Transverse colon (tissue), 4 donors: ENCODE results near the gene NOXO1. TPM values are rescaled to one million over a fixed set of nuclear protein-coding genes. Genes with fewer than 3 reads are reported as not detected.

ENCODE experiments used
- DNase-seq: peaks from one replicate; pipeline ENCODE4 v3.0.0-alpha.2; 2019
- H3K27ac ChIP-seq, 4 donors: fragments of 200-600 bp; sonication (generic); 2 replicates each; pipeline ENCODE4 v1.5.1; 2016 to 2018; ENCODE audit warnings: inconsistent platforms in 4 of 4
- H3K27me3 ChIP-seq: fragments of 200-600 bp; sonication (generic); 2 replicates; pipeline ENCODE4 v1.5.1; 2017; ENCODE audit warnings: inconsistent platforms
- H3K36me3 ChIP-seq, 4 donors: fragments of 200-600 bp; sonication (generic); 2 replicates each; pipeline ENCODE4 v1.5.1; 2017 to 2019; ENCODE audit warnings: inconsistent platforms in 4 of 4
- H3K4me1 ChIP-seq, 4 donors: fragments of 200-600 bp; sonication (generic); 2 replicates each; pipeline ENCODE4 v1.5.1; 2017 to 2020; ENCODE audit warnings: inconsistent platforms in 4 of 4
- H3K4me3 ChIP-seq, 4 donors: fragments of 200-600 bp; sonication (generic); 1 replicate in 1 of 4; 2 replicates in 3 of 4; pipeline versions ENCODE4 v1.5.1 to v1.6.1; 2017 to 2019; ENCODE audit warnings: inconsistent platforms in 4 of 4
- H3K9me3 ChIP-seq, 2 donors: fragments of 200-600 bp; sonication (generic); 2 replicates each; pipeline ENCODE4 v1.5.1; 2017 to 2019; ENCODE audit warnings: inconsistent platforms in 2 of 2
- CTCF ChIP-seq, 5 experiments: fragments of 200-600 bp in 3 of 5; fragments of 450-650 bp in 2 of 5; sonication (generic) in 3 of 5; IDR thresholded peaks; 1 replicate in 2 of 5; 2 replicates in 3 of 5; pipeline ENCODE4 v1.5.1; 2016 to 2017; ENCODE audit warnings: antibody characterized with exemption in 5 of 5, inconsistent platforms in 3 of 5, mild to moderate bottlenecking in 2 of 5, moderate library complexity in 1 of 5
- EP300 ChIP-seq: sonication (generic); formaldehyde crosslinking; IDR thresholded peaks from one replicate; pipeline ENCODE4 v1.6.1; 2017; ENCODE audit warnings: antibody characterized with exemption, low read depth
- POLR2A ChIP-seq: fragments of 450-650 bp; IDR thresholded peaks from one replicate; pipeline ENCODE4 v1.6.1; 2016; ENCODE audit warnings: antibody characterized with exemption, mild to moderate bottlenecking, moderate library complexity
- POLR2AphosphoS5 ChIP-seq, 3 donors: sonication (generic); formaldehyde crosslinking; IDR thresholded peaks; one replicate each; pipeline ENCODE4 v1.6.1; 2016; ENCODE audit warnings: antibody characterized with exemption in 3 of 3
- WGBS, 2 donors: methylation state at CpG; one replicate each; pipeline ENCODE4 v1.1.5; 2018; ENCODE audit warnings: low coverage in 1 of 2; 5-methylcytosine and 5-hydroxymethylcytosine counted together
- in situ Hi-C, 4 donors: fragments of 200-750 bp; cut with MboI; loops; one replicate each; pipeline versions ENCODE4 v1.15.0 to v1.15.1; 2017; ENCODE audit warnings: low sequenced_read_pairs in 3 of 4, low pct_ligation_motif_present in 1 of 4, low pct_unique_long_range_greater_than_20kb in 1 of 4
- intact Hi-C: fragments of 100-400 bp; cut with DNase I; formaldehyde crosslinking; loops from one replicate; pipeline ENCODE4 v1.15.1; 2023; ENCODE audit warnings: low total_unique reads
- total RNA-seq, 4 donors: library from RNA; depleted of rRNA; stranded (reverse); fragments of >200 nt; gene quantifications; one replicate each; pipeline ENCODE4 v1.1.0, GENCODE V29; 2016

The NOXO1 gene
- total RNA-seq, 4 donors from 2014 or later = 4.2 to 29.8 (median 19.4) TPM

GRCh38 chr16:2002406-2003230 is 21.3 kb upstream of the NOXO1 start:
- intact Hi-C loops = loop anchor here (10.0 kb wide), 1 partner anchor 232 kb away; the partner anchor contains the start of gene DNASE1L2
- H3K36me3 ChIP-seq = peaks cover 0 to 45% (median 28%) of the 10 kb centered on the region in 4 donors

GRCh38 chr16:2001456-2002355 is 20.4 kb upstream of the NOXO1 start:
- intact Hi-C loops (loop anchor here (10.0 kb wide), 1 partner anchor 233 kb away; the partner anchor contains the start of gene DNASE1L2), in situ Hi-C loops (loop anchor here in 1 of 4 donors (25.0 kb wide), 1 partner anchor 136 kb away; the partner anchor contains the start of genes PKD1 and RAB26)
- H3K36me3 ChIP-seq = peaks cover 0 to 45% (median 28%) of the 10 kb centered on the region in 4 donors

More at GRCh38 chr16:2002406-2003230, 21.3 kb upstream of the NOXO1 start:
- TF ChIP-seq EP300 (no peak), POLR2A (no peak), CTCF (IDR thresholded peaks at IDR 0.05) (no peak), POLR2AphosphoS5 (IDR thresholded peaks at IDR 0.05) (no peak)
- Histone ChIP-seq H3K9me3 (no peaks in the 10 kb centered on the region), H3K27ac (no peak overlapping the region), H3K4me3 (no peak overlapping the region), H3K27me3 (no peaks in the 10 kb centered on the region), H3K4me1 (peaks cover 19 to 36% (median 27%) of the 10 kb centered on the region in 4 donors)
- in situ Hi-C loops = loop anchor here in 1 of 4 donors (25.0 kb wide), 1 partner anchor 135 kb away; the partner anchor contains the start of genes PKD1 and RAB26
- no peak for DNase-seq
- 95% methylated on average over 40 of the region's 47 CpGs; no CpG with 5 or more reads in 1 of the 2 donors for WGBS, 2 donors

GRCh38 chr16:2001035-2001434 is 19.8 kb upstream of the NOXO1 start:
- peaks cover 0 to 45% (median 28%) of the 10 kb centered on the region in 4 donors for H3K36me3 ChIP-seq

More at GRCh38 chr16:2001456-2002355, 20.4 kb upstream of the NOXO1 start:
- H3K27ac ChIP-seq = no peak overlapping the region
- no peaks in the 10 kb centered on the region for H3K27me3 ChIP-seq
- no peak overlapping the region for H3K4me3 ChIP-seq
- 93% methylated on average over 48 of the region's 53 CpGs; no CpG with 5 or more reads in 1 of the 2 donors for WGBS, 2 donors
- peaks cover 12 to 29% (median 19%) of the 10 kb centered on the region in 4 donors for H3K4me1 ChIP-seq
- H3K9me3 ChIP-seq = no peaks in the 10 kb centered on the region
- no peak for DNase-seq
- TF ChIP-seq POLR2AphosphoS5 (IDR thresholded peaks at IDR 0.05) (no peak), CTCF (IDR thresholded peaks at IDR 0.05) (no peak), POLR2A (no peak), EP300 (no peak)

More at GRCh38 chr16:2001035-2001434, 19.8 kb upstream of the NOXO1 start:
- DNase-seq = no peak
- no peaks in the 10 kb centered on the region for H3K27me3 ChIP-seq
- H3K27ac ChIP-seq = no peak overlapping the region
- WGBS, 2 donors = 90% methylated on average over 16 of the region's 19 CpGs; no CpG with 5 or more reads in 1 of the 2 donors
- no peaks in the 10 kb centered on the region for H3K9me3 ChIP-seq
- intact Hi-C loops (loop anchor here (10.0 kb wide), 1 partner anchor 234 kb away; the partner anchor contains the start of gene DNASE1L2), in situ Hi-C loops (loop anchor here in 1 of 4 donors (25.0 kb wide), 1 partner anchor 136 kb away; the partner anchor contains the start of genes PKD1 and RAB26)
- H3K4me1 ChIP-seq = peaks cover 12 to 26% (median 18%) of the 10 kb centered on the region in 4 donors
- no peak for TF ChIP-seq CTCF (IDR thresholded peaks at IDR 0.05)
- no peak for TF ChIP-seq EP300
- TF ChIP-seq POLR2A = no peak
- no peak for TF ChIP-seq POLR2AphosphoS5 (IDR thresholded peaks at IDR 0.05)
- no peak overlapping the region for H3K4me3 ChIP-seq
